OCI-LY7 (cell line): ENCODE results near the gene GALNT8.

ENCODE experiments used
- CTCF ChIP-seq: fragments of 200-600 bp; sonication (generic); conservative IDR thresholded peaks from 2 replicates; pipeline ENCODE4 v1.5.1; 2014; ENCODE audit warnings: mild to moderate bottlenecking, antibody characterized with exemption, low read length, moderate library complexity, mixed read lengths
- EZH2phosphoT487 ChIP-seq: fragments of 200-600 bp; sonication (generic); IDR thresholded peaks from 2 replicates; pipeline ENCODE4 v1.6.1; 2018; ENCODE audit warnings: low read depth, borderline replicate concordance, mild to moderate bottlenecking, mixed run types, antibody characterized with exemption, low read length, moderate library complexity, mixed read lengths

GRCh38 chr12:4806439-4807115 is 86.4 kb downstream of the GALNT8 start:
- TF ChIP-seq CTCF: no peak
- no peak for TF ChIP-seq EZH2phosphoT487
